NCI-H1417 (cell line): Measurements from ENCODE around the gene ATP8A2.
A peak's percentile ranks its signal among the peaks of the same experiment; 100 is the strongest.
"Not testable (repeated sequence)": the region's sequence is repeated elsewhere in the genome, so short reads cannot be mapped to it uniquely, and the experiment has no call there.

ENCODE experiments used
- DNase-seq, 3 experiments: peaks; one replicate each; lab custom pipeline; 2025; lab: John Stamatoyannopoulos, UW

ATP8A2 gene

GRCh38 chr13:25806264-25806974 is 434.6 kb downstream of the ATP8A2 start:
- DNase-seq: no peak

GRCh38 chr13:25807562-25807961 is 435.8 kb downstream of the ATP8A2 start:
- no peak for DNase-seq

- no peak for DNase-seq
Observed at GRCh38 chr13:25811506-25811905, 439.7 kb downstream of the ATP8A2 start.

DNA sequence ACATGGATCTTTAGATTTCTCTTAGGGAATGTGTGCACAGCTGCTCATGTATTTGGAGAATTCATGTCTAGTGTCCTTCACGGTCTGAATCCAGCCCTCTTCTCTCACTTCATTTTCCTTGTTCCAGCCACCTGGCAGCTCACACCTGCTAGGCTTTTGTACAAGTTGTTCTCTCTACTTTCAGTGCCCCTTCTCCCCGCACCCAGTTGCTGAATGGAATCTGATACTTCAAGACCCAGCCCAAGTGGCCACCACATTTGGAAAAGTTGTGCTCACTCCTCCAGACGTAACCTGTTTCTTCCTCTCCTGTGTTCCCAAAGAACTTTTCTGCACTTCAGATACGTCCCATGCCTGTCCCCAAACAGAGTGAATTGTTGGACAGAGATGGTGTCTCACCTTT is 444.5 kb downstream of the ATP8A2 start:
- peak in 2 of 3 experiments; percentile 8 to 31 for DNase-seq

DNA sequence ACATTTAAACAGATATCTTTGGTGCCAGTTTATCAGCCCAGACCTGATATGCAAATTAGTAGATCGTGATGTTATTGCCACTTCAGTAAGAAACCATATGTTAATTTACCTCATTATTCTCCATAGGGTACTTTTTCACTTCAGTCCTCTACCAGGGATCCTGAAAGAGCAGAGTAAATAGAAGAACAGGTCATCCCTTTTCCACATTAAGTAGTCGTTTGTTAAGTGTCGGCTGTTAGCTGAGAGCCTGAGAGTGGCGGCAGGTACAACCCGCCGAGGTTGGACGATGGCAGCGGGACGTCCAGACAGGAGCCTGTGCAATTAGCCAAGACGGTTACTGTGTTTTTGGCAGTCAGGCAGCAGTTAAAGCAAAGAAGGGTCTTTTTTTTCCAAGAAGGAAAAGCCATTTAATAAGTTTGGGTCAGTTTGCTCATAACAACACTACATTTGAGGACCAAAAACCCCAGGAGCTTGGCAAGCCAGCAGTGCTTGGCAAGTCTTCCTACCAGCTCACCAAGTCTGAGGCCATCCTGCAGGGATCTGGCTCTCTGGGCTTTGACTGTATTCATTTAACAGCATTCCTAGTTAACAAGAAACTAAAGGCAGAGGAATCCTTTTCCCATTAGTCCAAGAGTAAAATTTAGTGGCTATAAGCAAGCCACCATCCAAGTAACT is 448.2 kb downstream of the ATP8A2 start:
- peak in 2 of 3 experiments; percentile 7 to 65 for DNase-seq

GRCh38 chr13:25821776-25822175 is 450.0 kb downstream of the ATP8A2 start:
- DNase-seq: no peak

DNA sequence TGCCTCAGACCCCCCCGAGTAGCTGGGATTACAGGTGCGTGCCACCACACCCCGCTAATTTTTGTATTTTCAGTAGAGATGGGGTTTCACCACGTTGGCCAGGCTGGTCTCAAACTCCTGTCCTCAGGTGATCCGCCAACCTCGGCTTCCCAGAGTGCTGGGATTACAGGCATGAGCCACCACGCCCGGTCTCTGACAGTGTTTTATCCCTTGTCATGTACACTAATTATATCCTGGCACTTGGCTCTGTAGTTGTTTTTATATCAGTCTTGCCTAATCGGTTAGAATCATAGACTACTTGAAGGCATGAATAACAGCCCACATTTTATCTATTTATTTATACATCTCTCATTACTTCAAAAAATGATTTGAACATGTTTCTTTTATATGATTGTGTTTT is 455.4 kb downstream of the ATP8A2 start:
- DNase-seq: not testable (repeated sequence)

DNA sequence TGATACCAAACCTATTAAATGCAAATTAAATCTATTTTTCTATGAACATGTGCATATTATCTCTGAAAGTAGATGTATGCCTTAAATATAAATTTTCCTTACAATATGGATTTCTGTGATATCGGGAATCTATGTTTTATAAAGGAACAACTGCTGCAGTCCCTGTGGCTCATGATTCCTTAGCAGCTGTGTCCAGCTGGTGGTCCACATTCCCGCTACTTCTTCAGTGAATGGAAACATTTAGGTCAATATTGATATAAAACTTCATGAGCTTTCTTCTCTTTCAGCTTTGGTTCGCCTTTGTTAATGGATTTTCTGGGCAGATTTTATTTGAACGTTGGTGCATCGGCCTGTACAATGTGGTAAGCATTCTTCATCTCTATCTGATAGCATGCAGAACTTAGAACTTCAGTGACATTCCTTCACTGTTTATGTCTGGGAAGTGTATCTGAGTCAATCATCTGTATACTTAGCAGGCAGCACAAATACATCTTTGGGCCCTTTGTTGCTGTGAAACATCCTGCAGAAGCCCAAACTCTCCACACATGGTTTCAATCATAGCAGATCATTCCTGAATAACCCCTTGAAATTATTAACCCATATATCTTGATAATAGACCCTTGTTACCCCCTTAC is 456.2 kb downstream of the ATP8A2 start:
- DNase-seq: no peak

- no peak for DNase-seq
Observed at GRCh38 chr13:25833761-25834160, 462.0 kb downstream of the ATP8A2 start.

- peak in 1 of 3 experiments; percentile 62 for DNase-seq
Observed at GRCh38 chr13:25836574-25837336, 465.0 kb downstream of the ATP8A2 start.

DNA sequence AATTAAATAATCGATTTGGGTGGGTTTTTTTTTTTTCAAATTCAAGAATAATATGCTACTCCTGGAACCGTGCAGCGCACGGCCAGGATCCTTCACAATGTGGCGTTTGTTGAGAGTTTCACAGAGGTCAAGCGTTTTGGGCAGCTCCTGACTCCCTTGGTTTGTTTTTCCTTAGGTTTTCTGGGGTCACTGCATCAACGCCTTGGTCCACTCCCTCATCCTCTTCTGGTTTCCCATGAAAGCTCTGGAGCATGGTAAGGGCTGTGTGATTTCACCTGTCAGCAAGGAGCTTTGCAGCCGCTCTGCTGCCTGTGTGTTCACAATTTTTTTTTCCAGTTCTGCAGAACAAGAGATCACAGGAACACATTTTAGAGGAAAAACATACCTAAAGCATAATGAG is 467.6 kb downstream of the ATP8A2 start:
- DNase-seq: no peak

DNA sequence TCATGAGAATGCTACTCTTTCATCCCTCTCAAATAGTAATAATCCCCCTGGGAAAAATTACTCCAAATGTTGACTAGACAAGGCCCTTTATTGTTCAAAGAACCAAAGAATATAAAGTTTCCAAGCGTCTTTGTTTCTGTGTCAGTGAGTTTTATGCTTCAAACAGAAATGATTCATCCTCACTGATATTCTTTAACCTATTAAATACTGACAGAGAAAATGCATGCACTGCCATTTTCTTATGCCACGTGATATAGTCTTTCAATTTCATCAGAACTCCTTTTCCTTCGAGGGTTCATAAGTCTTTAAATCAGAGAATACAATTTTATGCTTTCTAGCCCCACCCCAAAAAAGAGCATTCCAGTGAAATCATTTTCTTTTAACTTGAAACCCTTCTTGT is 468.5 kb downstream of the ATP8A2 start:
- DNase-seq: no peak

DNA sequence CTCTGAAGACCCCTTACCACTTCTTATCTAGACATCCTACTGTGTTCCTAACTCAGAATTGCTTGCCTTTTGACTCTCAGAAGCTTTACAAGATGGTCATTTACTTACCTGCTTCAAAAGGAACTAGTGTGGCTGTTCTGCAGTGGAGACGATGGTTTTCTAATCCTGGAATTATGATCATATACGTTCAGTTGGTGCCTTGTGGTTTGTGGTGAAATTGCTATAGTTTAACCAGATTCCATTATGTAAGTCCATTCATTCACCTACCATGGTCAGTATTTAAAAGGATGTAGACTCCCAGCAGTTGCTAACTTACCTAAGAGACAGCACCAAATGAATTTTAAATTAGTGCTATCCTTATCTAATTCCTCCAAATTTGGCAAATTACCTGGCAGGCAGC is 469.2 kb downstream of the ATP8A2 start:
- no peak for DNase-seq

DNA sequence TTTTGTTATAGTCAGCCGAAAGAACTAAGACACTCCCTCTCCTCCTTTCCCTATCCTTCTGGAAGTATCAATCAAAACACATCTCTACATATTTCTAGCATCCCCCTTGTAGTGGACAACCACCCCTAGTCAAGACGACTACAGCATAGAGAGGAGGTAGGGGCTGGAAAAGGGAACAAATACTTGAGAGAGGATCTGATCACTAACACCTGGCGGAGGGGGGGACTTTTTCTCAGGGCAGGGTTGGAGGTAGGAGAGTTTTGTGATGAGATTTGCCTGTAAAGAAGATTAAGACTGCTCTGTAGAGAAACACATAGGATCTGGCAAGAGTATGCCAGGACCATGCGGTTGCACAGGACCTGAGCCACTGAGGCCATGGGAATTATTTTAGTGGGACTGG is 471.9 kb downstream of the ATP8A2 start:
- no peak for DNase-seq

GRCh38 chr13:25844559-25845434 is 473.0 kb downstream of the ATP8A2 start:
- no peak for DNase-seq

DNA sequence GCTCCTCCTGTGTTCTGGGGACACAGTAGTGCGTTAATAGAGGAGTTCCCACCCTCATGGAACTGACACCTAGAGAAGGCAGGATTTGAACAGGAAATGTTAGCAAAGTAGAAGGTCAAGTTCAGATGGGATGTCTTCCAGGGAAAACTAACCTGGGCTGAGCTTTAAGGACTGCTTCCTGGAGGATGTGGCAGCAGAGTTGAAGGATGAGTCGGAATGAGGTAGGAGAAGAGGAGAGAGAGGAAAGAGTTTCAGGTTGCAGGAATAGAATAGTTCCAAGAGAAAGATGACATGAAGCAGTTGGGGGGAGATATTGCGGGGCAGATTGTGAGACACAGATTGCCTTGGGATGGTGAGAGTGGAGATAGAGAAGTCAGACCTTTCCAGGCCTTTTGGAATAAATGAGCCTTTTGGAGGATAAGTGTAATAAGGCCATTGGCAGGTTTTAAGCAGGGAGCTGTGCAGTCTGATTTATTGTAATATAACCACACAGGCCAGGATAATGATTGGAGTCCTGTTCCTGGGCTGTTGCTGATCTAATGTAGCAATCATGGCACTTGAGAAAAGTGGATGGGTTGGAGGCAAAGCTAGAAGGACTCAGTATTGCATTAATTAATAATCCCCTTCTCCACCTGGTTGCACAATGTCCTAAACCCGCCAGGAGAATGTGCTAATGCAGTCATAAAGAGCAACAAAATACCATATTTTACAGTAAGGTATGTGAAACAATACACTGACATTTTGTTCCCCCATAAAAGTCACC is 474.6 kb downstream of the ATP8A2 start:
- peak in 1 of 3 experiments; percentile 14 for DNase-seq

- DNase-seq: no peak
Observed at GRCh38 chr13:25847145-25847544, 475.4 kb downstream of the ATP8A2 start.

DNA sequence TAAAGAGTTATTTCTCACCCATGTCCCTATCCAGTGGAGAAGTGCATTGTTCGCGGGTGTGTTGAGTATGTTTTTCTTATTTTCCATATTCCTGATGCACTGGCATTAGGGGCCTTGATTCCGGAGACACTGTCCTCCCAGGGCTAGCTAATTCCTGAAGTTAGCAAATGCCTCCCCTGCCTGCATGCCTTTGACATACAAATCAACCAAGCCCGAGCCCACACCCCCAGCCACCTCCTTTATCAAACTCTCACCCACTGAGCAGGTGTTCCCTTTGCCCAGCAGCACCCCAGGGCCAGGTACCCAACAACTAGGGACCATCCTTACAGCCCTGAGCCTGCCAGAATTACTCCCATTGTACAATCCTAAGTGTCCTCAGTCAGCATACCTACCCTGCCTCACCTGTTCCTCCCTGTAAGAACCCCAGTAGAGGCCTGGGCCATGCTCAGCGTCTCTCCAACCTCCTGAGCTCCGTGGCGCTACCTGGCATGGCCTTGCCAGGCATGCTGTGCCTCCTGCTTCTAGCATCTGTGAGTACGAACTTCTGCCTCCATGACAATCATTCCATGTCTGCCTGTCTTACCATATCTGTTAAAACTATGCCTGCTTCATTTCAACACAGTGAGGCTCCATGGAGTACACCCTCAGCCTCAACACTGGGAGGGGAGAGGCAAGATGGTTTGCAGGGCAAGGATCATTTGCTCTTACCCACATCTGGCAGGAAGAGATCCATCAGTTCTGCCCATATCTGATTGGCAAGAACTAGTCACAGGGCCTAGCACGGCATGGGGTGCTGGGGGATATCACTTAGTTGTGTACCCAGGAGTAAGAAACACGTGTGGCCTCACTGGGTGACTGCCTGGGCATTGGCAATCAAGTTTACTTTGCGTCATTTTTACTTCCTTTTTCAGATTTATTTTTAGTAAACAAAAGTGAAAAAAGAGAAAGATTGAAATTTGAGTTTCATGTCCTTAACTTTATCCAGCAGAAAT is 476.2 kb downstream of the ATP8A2 start:
- no peak for DNase-seq
